Mesenchymal stem cell (in vitro differentiated cells and primary cell): Measurements from ENCODE around the gene TPM4.

ENCODE experiments used
- DNase-seq: peaks from one replicate; pipeline ENCODE4 v3.0.0-alpha.2; 2013
- H2AFZ ChIP-seq: one replicate; pipeline ENCODE4 v1.6.1; 2013; ENCODE audit warnings: low read depth, mild to moderate bottlenecking, control low read depth, inconsistent platforms, low read length, moderate library complexity
- H2AK5ac ChIP-seq: 2 replicates; pipeline ENCODE4 v1.6.1; 2013; ENCODE audit warnings: low read length, moderate library complexity, mild to moderate bottlenecking, inconsistent platforms; ENCODE audit not compliant: severe bottlenecking
- H2BK120ac ChIP-seq: one replicate; pipeline ENCODE4 v1.6.1; 2013; ENCODE audit warnings: low read depth, mild to moderate bottlenecking, inconsistent platforms, low read length, moderate library complexity
- H2BK12ac ChIP-seq, 2 experiments: one replicate each; pipeline ENCODE4 v1.6.1; 2013; ENCODE audit warnings: inconsistent platforms in 2 of 2, low read length in 2 of 2, mild to moderate bottlenecking in 2 of 2, moderate library complexity in 2 of 2, control low read depth in 1 of 2
- H2BK15ac ChIP-seq: one replicate; pipeline ENCODE4 v1.6.1; 2013; ENCODE audit warnings: mild to moderate bottlenecking, low read depth, inconsistent platforms; ENCODE audit not compliant: poor library complexity, severe bottlenecking
- H2BK5ac ChIP-seq: 2 replicates; pipeline ENCODE4 v1.6.1; 2013; ENCODE audit warnings: low read depth, mild to moderate bottlenecking, low read length, control low read depth, inconsistent platforms; ENCODE audit not compliant: poor library complexity, severe bottlenecking
- H3K14ac ChIP-seq, 2 experiments: one replicate each; pipeline ENCODE4 v1.6.1; 2013; ENCODE audit warnings: inconsistent platforms in 2 of 2, low read length in 2 of 2, control low read depth in 1 of 2, mild to moderate bottlenecking in 1 of 2, moderate library complexity in 1 of 2
- H3K18ac ChIP-seq, 2 experiments: one replicate each; pipeline ENCODE4 v1.6.1; 2013; ENCODE audit warnings: inconsistent platforms in 2 of 2, low read length in 2 of 2, control low read depth in 1 of 2, low read depth in 1 of 2, mild to moderate bottlenecking in 1 of 2
- H3K23ac ChIP-seq, 2 experiments: one replicate each; pipeline ENCODE4 v1.6.1; 2013; ENCODE audit warnings: inconsistent platforms in 2 of 2, low read length in 2 of 2, mild to moderate bottlenecking in 2 of 2, moderate library complexity in 2 of 2, control low read depth in 1 of 2
- H3K27ac ChIP-seq: 2 replicates; pipeline ENCODE4 v1.5.1; 2013; ENCODE audit warnings: mild to moderate bottlenecking, moderate library complexity, low read length, control low read depth, inconsistent platforms; ENCODE audit not compliant: poor library complexity, severe bottlenecking
- H3K27me3 ChIP-seq, 2 experiments: 2 replicates each; pipeline versions ENCODE4 v1.6.1 to v1.7.0; 2013; ENCODE audit warnings: low read length in 2 of 2, mild to moderate bottlenecking in 2 of 2, moderate library complexity in 2 of 2, control low read depth in 1 of 2, inconsistent platforms in 1 of 2; ENCODE audit not compliant: control insufficient read depth in 1 of 2, insufficient read depth in 1 of 2
- H3K36me3 ChIP-seq, 2 experiments: 2 replicates each; pipeline versions ENCODE4 v1.6.1 to v1.7.0; 2013; ENCODE audit warnings: low read length in 2 of 2, control low read depth in 1 of 2, inconsistent platforms in 1 of 2, low read depth in 1 of 2, mild to moderate bottlenecking in 1 of 2; ENCODE audit not compliant: insufficient read depth in 2 of 2, control insufficient read depth in 1 of 2
- H3K4ac ChIP-seq, 2 experiments: one replicate each; pipeline ENCODE4 v1.6.1; 2013; ENCODE audit warnings: inconsistent platforms in 2 of 2, low read length in 2 of 2, mild to moderate bottlenecking in 2 of 2, moderate library complexity in 2 of 2, control low read depth in 1 of 2, low read depth in 1 of 2
- H3K4me1 ChIP-seq: 2 replicates; pipeline ENCODE4 v1.6.1; 2013; ENCODE audit warnings: low read depth, low read length, control low read depth; ENCODE audit not compliant: control insufficient read depth, insufficient read depth
- H3K4me2 ChIP-seq: 2 replicates; pipeline ENCODE4 v1.6.1; 2013; ENCODE audit warnings: low read length, mild to moderate bottlenecking, inconsistent platforms; ENCODE audit not compliant: poor library complexity, severe bottlenecking
- H3K4me3 ChIP-seq, 2 experiments: 2 replicates each; pipeline versions ENCODE4 v1.5.1 to v1.7.0; 2013; ENCODE audit warnings: low read length in 2 of 2, mild to moderate bottlenecking in 2 of 2, control low read depth in 1 of 2, low read depth in 1 of 2; ENCODE audit not compliant: insufficient read depth in 1 of 2
- H3K79me1 ChIP-seq: replicated peaks from 2 replicates; pipeline ENCODE4 v1.6.1; 2013; ENCODE audit warnings: mild to moderate bottlenecking, control low read depth, low read length, inconsistent platforms; ENCODE audit not compliant: poor library complexity, severe bottlenecking
- H3K9ac ChIP-seq: 2 replicates; pipeline ENCODE4 v1.7.0; 2013; ENCODE audit warnings: mild to moderate bottlenecking, low read length, moderate library complexity
- H3K9me3 ChIP-seq: 2 replicates; pipeline ENCODE4 v1.7.0; 2013; ENCODE audit warnings: mild to moderate bottlenecking, low read length; ENCODE audit not compliant: control insufficient read depth
- H4K8ac ChIP-seq: one replicate; pipeline ENCODE4 v1.6.1; 2013; ENCODE audit warnings: inconsistent platforms, mild to moderate bottlenecking, low read length, moderate library complexity
- H4K91ac ChIP-seq: one replicate; pipeline ENCODE4 v1.6.1; 2013; ENCODE audit warnings: mild to moderate bottlenecking, low read length, inconsistent platforms
- WGBS: methylation state at CpG from one replicate; pipeline ENCODE4 v1.1.7; 2013; ENCODE audit warnings: mixed read lengths; 5-methylcytosine and 5-hydroxymethylcytosine counted together

The TPM4 gene

DNA sequence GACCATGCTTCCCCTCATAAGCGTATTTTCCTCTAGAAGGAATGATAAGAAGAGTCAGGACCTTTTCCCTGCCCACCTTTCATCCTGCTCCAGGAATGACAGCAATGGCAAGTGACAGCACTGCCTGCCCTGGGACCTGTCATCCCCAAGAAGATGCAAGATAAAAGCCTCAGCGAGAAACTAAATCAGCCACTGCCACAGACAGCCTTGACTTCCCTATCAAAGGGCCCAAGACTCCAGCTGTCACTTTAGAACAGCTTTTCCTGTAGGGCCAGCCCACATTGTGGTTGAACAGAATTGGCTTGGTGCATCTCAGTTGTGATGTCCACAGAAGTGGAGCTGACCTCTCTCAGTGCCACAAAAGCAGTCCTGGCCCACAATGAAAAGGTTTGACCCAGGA is 36.5 kb downstream of the TPM4 start:
- H4K8ac ChIP-seq: no peak overlapping the region
- peaks cover 3 to 13% of the 10 kb centered on the region in 2 experiments for H3K36me3 ChIP-seq
- no peaks in the 10 kb centered on the region for H3K9me3 ChIP-seq
- no peak overlapping the region for H2BK12ac ChIP-seq
- H3K79me1 ChIP-seq: peaks cover 13% of the 10 kb centered on the region
- H3K4me1 ChIP-seq: peaks cover 22% of the 10 kb centered on the region
- 86% methylated on average over 2 of the region's 2 CpGs for WGBS
- H3K4me3 ChIP-seq: peak overlapping the region in 1 of 2 experiments; percentile 83
- no peak overlapping the region for H4K91ac ChIP-seq
- H3K9ac ChIP-seq: peak overlapping the region; percentile 95
- no peak overlapping the region for H2BK15ac ChIP-seq
- peak overlapping the region in 1 of 2 experiments; percentile 14 for H3K23ac ChIP-seq
- no peak overlapping the region for H3K18ac ChIP-seq
- H3K4me2 ChIP-seq: peak overlapping the region; percentile 90
- H2BK120ac ChIP-seq: no peak overlapping the region
- no peak overlapping the region for H2BK5ac ChIP-seq
- DNase-seq: no peak
- no peak overlapping the region for H2AFZ ChIP-seq
- H3K14ac ChIP-seq: no peak overlapping the region
- H3K27ac ChIP-seq: no peak overlapping the region
- no peak overlapping the region for H2AK5ac ChIP-seq
- no peak overlapping the region for H3K4ac ChIP-seq
- no peaks in the 10 kb centered on the region for H3K27me3 ChIP-seq

DNA sequence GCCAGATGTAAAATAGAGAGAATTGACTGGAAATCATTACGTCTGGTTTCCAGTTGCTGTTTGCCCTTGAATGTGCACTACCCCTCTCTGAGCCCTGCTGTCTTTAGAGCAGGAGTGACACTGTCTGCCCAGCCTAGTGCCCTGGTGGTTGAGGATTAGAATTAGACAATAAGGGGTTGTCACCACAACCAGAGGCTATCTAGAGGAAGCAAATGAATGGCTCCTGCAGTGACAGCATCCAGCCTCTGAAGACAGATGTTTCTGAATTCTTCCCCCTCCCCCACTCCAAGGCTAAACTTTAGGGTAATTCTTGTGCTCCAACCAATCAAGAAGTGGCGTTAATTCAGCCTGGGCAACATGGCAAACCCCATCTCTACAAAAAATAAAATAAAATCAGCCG is 37.4 kb downstream of the TPM4 start:
- H4K8ac ChIP-seq: no peak overlapping the region
- no peak overlapping the region for H4K91ac ChIP-seq
- H2BK15ac ChIP-seq: no peak overlapping the region
- no peak overlapping the region for H3K27ac ChIP-seq
- H3K23ac ChIP-seq: no peak overlapping the region
- 97% methylated on average over 3 of the region's 3 CpGs for WGBS
- H2AFZ ChIP-seq: no peak overlapping the region
- H3K4me2 ChIP-seq: no peak overlapping the region
- H3K4me1 ChIP-seq: peaks cover 22% of the 10 kb centered on the region
- H3K14ac ChIP-seq: no peak overlapping the region
- H3K9me3 ChIP-seq: no peaks in the 10 kb centered on the region
- H2AK5ac ChIP-seq: no peak overlapping the region
- DNase-seq: no peak
- no peak overlapping the region for H2BK12ac ChIP-seq
- H3K36me3 ChIP-seq: peaks cover 12 to 23% of the 10 kb centered on the region in 2 experiments
- no peak overlapping the region for H2BK120ac ChIP-seq
- H3K9ac ChIP-seq: no peak overlapping the region
- no peak overlapping the region for H3K4ac ChIP-seq
- H3K27me3 ChIP-seq: no peaks in the 10 kb centered on the region
- H3K4me3 ChIP-seq: no peak overlapping the region
- H2BK5ac ChIP-seq: no peak overlapping the region
- peaks cover 22% of the 10 kb centered on the region for H3K79me1 ChIP-seq
- no peak overlapping the region for H3K18ac ChIP-seq

DNA sequence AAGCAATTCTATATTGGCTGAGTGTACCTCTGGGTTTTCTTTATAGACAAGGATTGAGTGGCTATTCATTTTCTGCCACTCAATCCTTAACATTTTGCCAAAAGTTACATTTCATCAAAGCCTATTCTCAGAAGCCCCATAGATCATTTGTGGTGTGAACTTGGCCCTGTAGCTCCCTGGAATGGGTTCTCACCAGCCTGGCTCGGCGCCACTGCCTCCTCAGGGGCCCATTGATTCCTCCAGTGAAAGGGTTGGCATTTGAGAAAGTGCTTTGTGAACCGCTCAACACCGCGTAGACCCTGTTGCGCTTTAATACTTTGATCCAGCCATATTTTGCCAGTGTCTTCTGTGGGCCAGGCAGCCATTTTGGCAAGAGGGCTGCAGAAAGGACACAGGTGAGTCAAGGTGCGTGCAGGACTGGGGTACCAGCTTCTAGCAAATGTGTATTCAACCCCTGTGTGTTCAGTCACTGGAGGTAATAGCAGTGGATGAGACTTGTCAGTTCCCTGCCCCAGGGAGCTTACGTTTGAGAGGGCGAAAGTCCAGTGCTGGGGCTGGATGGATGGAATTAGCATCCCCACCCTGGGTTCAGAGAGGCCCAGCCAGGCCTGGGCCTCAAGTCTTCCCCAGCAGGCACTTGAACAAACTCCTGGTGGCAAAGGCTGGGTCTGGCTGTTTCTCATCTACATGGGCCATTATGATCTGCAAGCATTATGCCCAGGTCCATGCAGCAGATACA is 39.2 kb downstream of the TPM4 start:
- peaks cover 32% of the 10 kb centered on the region for H3K79me1 ChIP-seq
- H2BK120ac ChIP-seq: no peak overlapping the region
- H3K4me2 ChIP-seq: no peak overlapping the region
- no peaks in the 10 kb centered on the region for H3K27me3 ChIP-seq
- no peak overlapping the region for H2BK12ac ChIP-seq
- peaks cover 22% of the 10 kb centered on the region for H3K4me1 ChIP-seq
- no peak overlapping the region for H3K18ac ChIP-seq
- no peak overlapping the region for H3K27ac ChIP-seq
- H3K4ac ChIP-seq: no peak overlapping the region
- H3K14ac ChIP-seq: no peak overlapping the region
- H3K9me3 ChIP-seq: no peaks in the 10 kb centered on the region
- no peak overlapping the region for H2BK5ac ChIP-seq
- H3K4me3 ChIP-seq: no peak overlapping the region
- peak overlapping the region in 1 of 2 experiments; percentile 14 for H3K23ac ChIP-seq
- no peak overlapping the region for H4K8ac ChIP-seq
- H2AFZ ChIP-seq: no peak overlapping the region
- no peak overlapping the region for H2AK5ac ChIP-seq
- DNase-seq: no peak
- no peak overlapping the region for H4K91ac ChIP-seq
- peaks cover 28 to 38% of the 10 kb centered on the region in 2 experiments for H3K36me3 ChIP-seq
- H2BK15ac ChIP-seq: no peak overlapping the region
- 98% methylated on average over 9 of the region's 9 CpGs for WGBS
- H3K9ac ChIP-seq: no peak overlapping the region

DNA sequence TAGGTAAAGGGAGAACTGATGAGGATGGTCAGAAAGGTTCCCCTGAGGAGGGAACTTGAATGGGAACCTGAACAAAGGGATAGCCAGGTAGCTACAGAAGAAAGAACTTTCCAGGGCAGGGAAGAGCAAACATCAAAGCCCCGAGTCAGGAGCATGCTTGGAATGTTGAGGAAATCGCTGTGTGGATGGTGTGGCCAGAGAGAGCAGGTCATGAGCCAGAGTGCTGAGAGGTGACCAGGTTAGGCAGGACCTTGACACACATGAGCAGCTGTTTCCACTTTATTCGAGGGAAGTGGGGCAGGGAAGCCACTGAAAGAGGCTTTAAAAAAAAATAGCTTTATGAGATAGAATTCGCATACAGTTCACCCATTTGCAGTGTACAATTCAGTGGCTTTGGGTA is 39.8 kb downstream of the TPM4 start:
- no peak overlapping the region for H3K4me3 ChIP-seq
- no peak overlapping the region for H2AK5ac ChIP-seq
- H4K91ac ChIP-seq: no peak overlapping the region
- no peak overlapping the region for H2BK120ac ChIP-seq
- no peak overlapping the region for H3K4ac ChIP-seq
- peaks cover 20% of the 10 kb centered on the region for H3K4me1 ChIP-seq
- H3K4me2 ChIP-seq: no peak overlapping the region
- no peak for DNase-seq
- H3K14ac ChIP-seq: no peak overlapping the region
- H4K8ac ChIP-seq: no peak overlapping the region
- H3K27ac ChIP-seq: no peak overlapping the region
- no peak overlapping the region for H2BK15ac ChIP-seq
- no peak overlapping the region for H3K18ac ChIP-seq
- H2BK12ac ChIP-seq: no peak overlapping the region
- H3K36me3 ChIP-seq: peaks cover 31 to 44% of the 10 kb centered on the region in 2 experiments
- H3K23ac ChIP-seq: no peak overlapping the region
- 93% methylated on average over 4 of the region's 4 CpGs for WGBS
- no peak overlapping the region for H3K9ac ChIP-seq
- no peaks in the 10 kb centered on the region for H3K27me3 ChIP-seq
- H2BK5ac ChIP-seq: no peak overlapping the region
- H3K9me3 ChIP-seq: no peaks in the 10 kb centered on the region
- peaks cover 33% of the 10 kb centered on the region for H3K79me1 ChIP-seq
- H2AFZ ChIP-seq: no peak overlapping the region
